H9 (cell line): Measurements from ENCODE around the gene ASTN1. TPM values are rescaled to one million over a fixed set of nuclear protein-coding genes. Genes with fewer than 3 reads are reported as not detected.

ENCODE experiments used
- DNase-seq: peaks from one replicate; pipeline ENCODE4 v3.0.0-alpha.2; 2017
- H2AFZ ChIP-seq: one replicate; pipeline ENCODE4 v1.6.1; 2013; ENCODE audit warnings: mild to moderate bottlenecking, low read length, control low read depth, moderate library complexity
- H2AK5ac ChIP-seq: 2 replicates; pipeline ENCODE4 v1.6.1; 2013; ENCODE audit warnings: low read length, control low read depth, mixed read lengths; ENCODE audit not compliant: insufficient read length
- H2BK120ac ChIP-seq: one replicate; pipeline ENCODE4 v1.6.1; 2013; ENCODE audit warnings: low read depth, mild to moderate bottlenecking, low read length, control low read depth, inconsistent platforms; ENCODE audit not compliant: poor library complexity, severe bottlenecking
- H2BK12ac ChIP-seq: 2 replicates; pipeline ENCODE4 v1.6.1; 2013; ENCODE audit warnings: low read length, control low read depth, mixed read lengths, low read depth; ENCODE audit not compliant: insufficient read length
- H2BK15ac ChIP-seq: 2 replicates; pipeline ENCODE4 v1.6.1; 2013; ENCODE audit warnings: low read depth, low read length, control low read depth
- H2BK20ac ChIP-seq: one replicate; pipeline ENCODE4 v1.6.1; 2013; ENCODE audit warnings: low read depth, mild to moderate bottlenecking, low read length, control low read depth, inconsistent platforms; ENCODE audit not compliant: poor library complexity, severe bottlenecking
- H2BK5ac ChIP-seq: 2 replicates; pipeline ENCODE4 v1.6.1; 2013; ENCODE audit warnings: low read length, control low read depth, mixed read lengths; ENCODE audit not compliant: insufficient read length
- H3K14ac ChIP-seq: 2 replicates; pipeline ENCODE4 v1.6.1; 2013; ENCODE audit warnings: low read length, control low read depth; ENCODE audit not compliant: insufficient read depth
- H3K18ac ChIP-seq: 2 replicates; pipeline ENCODE4 v1.6.1; 2013; ENCODE audit warnings: low read depth, mild to moderate bottlenecking, mixed read lengths, low read length, control low read depth; ENCODE audit not compliant: insufficient read length
- H3K23ac ChIP-seq: 2 replicates; pipeline ENCODE4 v1.6.1; 2013; ENCODE audit warnings: low read length, control low read depth, mixed read lengths, low read depth; ENCODE audit not compliant: insufficient read length
- H3K23me2 ChIP-seq: 2 replicates; pipeline ENCODE4 v1.6.1; 2013; ENCODE audit warnings: low read depth, mild to moderate bottlenecking, mixed read lengths, low read length, control low read depth; ENCODE audit not compliant: insufficient read length, poor library complexity, severe bottlenecking
- H3K27ac ChIP-seq: 2 replicates; pipeline ENCODE4 v1.5.1; 2013; ENCODE audit warnings: low read length, control low read depth, mixed read lengths, low read depth; ENCODE audit not compliant: insufficient read length
- H3K27me3 ChIP-seq: 2 replicates; pipeline ENCODE4 v1.6.1; 2013; ENCODE audit warnings: low read length, control low read depth, inconsistent platforms; ENCODE audit not compliant: insufficient read depth
- H3K4ac ChIP-seq: 2 replicates; pipeline ENCODE4 v1.6.1; 2013; ENCODE audit warnings: low read depth, mild to moderate bottlenecking, control low read depth, inconsistent platforms, low read length, moderate library complexity
- H3K4me1 ChIP-seq: 2 replicates; pipeline ENCODE4 v1.6.1; 2013; ENCODE audit warnings: low read length, control low read depth, inconsistent platforms; ENCODE audit not compliant: insufficient read depth
- H3K4me2 ChIP-seq: 2 replicates; pipeline ENCODE4 v1.6.1; 2013; ENCODE audit warnings: low read length, control low read depth, mixed read lengths; ENCODE audit not compliant: insufficient read length, insufficient read depth
- H3K56ac ChIP-seq: 2 replicates; pipeline ENCODE4 v1.6.1; 2013; ENCODE audit warnings: low read depth, mild to moderate bottlenecking, mixed read lengths, low read length, control low read depth; ENCODE audit not compliant: insufficient read length
- H3K79me1 ChIP-seq: 2 replicates; pipeline ENCODE4 v1.6.1; 2013; ENCODE audit warnings: low read depth, mild to moderate bottlenecking, moderate library complexity, low read length, control low read depth, inconsistent platforms; ENCODE audit not compliant: insufficient read depth, poor library complexity, severe bottlenecking
- H3K79me2 ChIP-seq: 2 replicates; pipeline ENCODE4 v1.6.1; 2013; ENCODE audit warnings: low read length, control low read depth, inconsistent platforms; ENCODE audit not compliant: insufficient read depth
- H3K9ac ChIP-seq: 2 replicates; pipeline ENCODE4 v1.6.1; 2013; ENCODE audit warnings: low read length, control low read depth, mixed read lengths; ENCODE audit not compliant: insufficient read length; ENCODE audit errors: extremely low read depth
- H3K9me3 ChIP-seq: one replicate; pipeline ENCODE4 v1.6.1; 2013; ENCODE audit warnings: low read depth, low read length, inconsistent platforms; ENCODE audit not compliant: control insufficient read depth
- H3T11ph ChIP-seq: one replicate; pipeline ENCODE4 v1.6.1; 2013; ENCODE audit warnings: mild to moderate bottlenecking, low read length, control low read depth, inconsistent platforms
- H4K20me1 ChIP-seq: one replicate; pipeline ENCODE4 v1.6.1; 2013; ENCODE audit not compliant: control insufficient read depth, insufficient read length, insufficient read depth
- H4K5ac ChIP-seq: 2 replicates; pipeline ENCODE4 v1.6.1; 2013; ENCODE audit warnings: low read depth, mild to moderate bottlenecking, mixed read lengths, low read length, control low read depth; ENCODE audit not compliant: insufficient read length
- H4K8ac ChIP-seq: replicated peaks from 2 replicates; pipeline ENCODE4 v1.6.1; 2013; ENCODE audit warnings: low read length, control low read depth, mixed read lengths, low read depth; ENCODE audit not compliant: insufficient read length
- H4K91ac ChIP-seq: 2 replicates; pipeline ENCODE4 v1.6.1; 2013; ENCODE audit warnings: low read depth, mild to moderate bottlenecking, moderate library complexity, mixed read lengths, low read length, control low read depth; ENCODE audit not compliant: insufficient read length
- H3K27ac Mint-ChIP-seq, 3 experiments: 2 replicates in 2 of 3; 3 replicates in 1 of 3; pipeline ENCODE4 v1.8.0; 2020 to 2021; ENCODE audit warnings: mixed read lengths in 3 of 3, mild to moderate bottlenecking in 1 of 3, moderate library complexity in 1 of 3
- H3K27me3 Mint-ChIP-seq: 2 replicates; pipeline ENCODE4 v1.8.0; 2021; ENCODE audit warnings: low read depth, mild to moderate bottlenecking, moderate library complexity, mixed read lengths
- H3K36me3 Mint-ChIP-seq, 3 experiments: 2 replicates in 2 of 3; 3 replicates in 1 of 3; pipeline ENCODE4 v1.8.0; 2020 to 2021; ENCODE audit warnings: low read depth in 3 of 3, mixed read lengths in 3 of 3; ENCODE audit not compliant: insufficient read depth in 1 of 3
- H3K4me1 Mint-ChIP-seq, 2 experiments: 2 replicates each; pipeline ENCODE4 v1.8.0; 2020; ENCODE audit warnings: mixed read lengths in 2 of 2
- H3K4me3 Mint-ChIP-seq, 2 experiments: 2 replicates in 1 of 2; 3 replicates in 1 of 2; pipeline ENCODE4 v1.8.0; 2020 to 2021; ENCODE audit warnings: mild to moderate bottlenecking in 2 of 2, mixed read lengths in 2 of 2, moderate library complexity in 1 of 2
- H3K9me3 Mint-ChIP-seq, 2 experiments: 2 replicates in 1 of 2; 3 replicates in 1 of 2; pipeline ENCODE4 v1.8.0; 2020; ENCODE audit warnings: mild to moderate bottlenecking in 2 of 2, mixed read lengths in 2 of 2, moderate library complexity in 1 of 2
- CTCF ChIP-seq: fragments of 200-600 bp; sonication (generic); conservative IDR thresholded peaks from 3 replicates; pipeline ENCODE4 v1.8.0; 2021; ENCODE audit warnings: antibody characterized with exemption, mild to moderate bottlenecking
- WGBS: extraction: QIAGEN DNeasy Blood & Tissue Kit; methylation state at CpG from one replicate; pipeline ENCODE4 v1.1.7; 2013; ENCODE audit warnings: missing lambda C conversion rate, low lambda C conversion rate, mixed read lengths; ENCODE audit not compliant: insufficient read length; ENCODE audit errors: extremely low coverage; 5-methylcytosine and 5-hydroxymethylcytosine counted together
- total RNA-seq: library from RNA; stranded (reverse); gene quantifications from 2 replicates; pipeline ENCODE4 v1.2.1, GENCODE V29; 2021

Gene ASTN1
- total RNA-seq, 1 experiment from 2014 or later = 0.98 TPM

- Mint-ChIP-seq H3K9me3 (no peaks in the 10 kb centered on the region), H3K27me3 (peaks cover 25% of the 10 kb centered on the region)
- no peak overlapping the region for H2BK12ac ChIP-seq
Measured at GRCh38 chr1:177198243-177198642, 33.7 kb upstream of the ASTN1 start.

More at GRCh38 chr1:177198243-177198642, 33.7 kb upstream of the ASTN1 start:
- H2BK120ac ChIP-seq = no peak overlapping the region
- no CpG with 5 or more reads among the region's 2 CpGs for WGBS
- no peak overlapping the region for H3K23ac ChIP-seq
- H3K4me2 ChIP-seq = no peak overlapping the region
- H3K14ac ChIP-seq = no peak overlapping the region
- H2AFZ ChIP-seq = no peak overlapping the region
- H4K91ac ChIP-seq = no peak overlapping the region
- H3K27ac ChIP-seq = no peak overlapping the region
- no peaks in the 10 kb centered on the region for H3K27me3 ChIP-seq
- no peaks in the 10 kb centered on the region for H3K36me3 Mint-ChIP-seq
- H2BK15ac ChIP-seq = no peak overlapping the region
- H3K18ac ChIP-seq = no peak overlapping the region
- no peaks in the 10 kb centered on the region for H3K79me2 ChIP-seq
- H3K23me2 ChIP-seq = no peaks in the 10 kb centered on the region
- H2BK20ac ChIP-seq = no peak overlapping the region
- H3K4me3 Mint-ChIP-seq = no peak overlapping the region
- no peak overlapping the region for H3K56ac ChIP-seq
- H4K8ac ChIP-seq = no peak overlapping the region
- H3K9ac ChIP-seq = no peak overlapping the region
- H4K5ac ChIP-seq = no peak overlapping the region
- no peak overlapping the region for H2AK5ac ChIP-seq
- H3K4ac ChIP-seq = no peak overlapping the region
- no peaks in the 10 kb centered on the region for H3K4me1 Mint-ChIP-seq
- no peak for TF ChIP-seq CTCF
- no peak overlapping the region for H2BK5ac ChIP-seq
- no peaks in the 10 kb centered on the region for H3K4me1 ChIP-seq
- H3K9me3 ChIP-seq = no peaks in the 10 kb centered on the region
- H3K79me1 ChIP-seq = no peaks in the 10 kb centered on the region
- H3T11ph ChIP-seq = no peak overlapping the region
- H3K27ac Mint-ChIP-seq = no peak overlapping the region
- DNase-seq = no peak
- no peaks in the 10 kb centered on the region for H4K20me1 ChIP-seq
